Right lobe of liver (tissue), 4 donors: ENCODE results near the gene CARNS1.

Source experiments
- POLR2A ChIP-seq: fragments of 450-650 bp; IDR thresholded peaks from one replicate; pipeline ENCODE4 v1.6.1; 2017; ENCODE audit warnings: antibody characterized with exemption, mild to moderate bottlenecking
- TF ChIP-seq, protein P1 (sequence below), 4 donors: fragments of 200-600 bp in 3 of 4; fragments of 450-650 bp in 1 of 4; IDR thresholded peaks; one replicate each; pipeline versions ENCODE4 v1.5.1 to v1.8.0; 2016 to 2022; ENCODE audit warnings: antibody characterized with exemption in 4 of 4, mild to moderate bottlenecking in 2 of 4
- donor health status: DM: no; HTN: no; CAD: no.
- donor health status: DM: no; HTN: no; CAD: no.
- donor health status: DM: no; HTN: yes; CAD: no.

DNA sequence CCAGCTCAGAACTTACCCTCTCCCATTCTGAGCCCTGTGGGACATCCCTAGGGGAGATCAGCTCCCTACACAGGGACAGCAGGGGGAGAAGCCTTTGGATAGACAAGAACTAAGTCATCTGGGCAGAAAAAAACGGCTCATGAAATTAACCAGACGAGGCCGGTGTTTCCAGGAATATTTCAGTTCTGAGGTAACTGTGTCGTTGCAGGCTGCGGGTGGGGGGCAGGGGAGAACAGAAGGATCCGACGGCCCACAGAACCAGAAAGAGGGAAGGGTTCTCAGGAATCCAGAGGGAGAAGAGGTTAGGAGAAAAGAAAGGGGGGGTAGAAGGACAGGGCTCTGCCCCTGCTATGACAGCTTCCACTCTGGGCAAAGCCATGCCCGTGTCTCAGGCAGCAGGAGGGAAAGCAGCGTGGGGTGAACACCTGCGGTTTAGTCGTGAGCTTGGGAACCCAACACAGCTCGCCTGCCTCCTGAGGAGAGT lies 45.6 kb upstream of the CARNS1 start:
- TF ChIP-seq, protein P1, sequence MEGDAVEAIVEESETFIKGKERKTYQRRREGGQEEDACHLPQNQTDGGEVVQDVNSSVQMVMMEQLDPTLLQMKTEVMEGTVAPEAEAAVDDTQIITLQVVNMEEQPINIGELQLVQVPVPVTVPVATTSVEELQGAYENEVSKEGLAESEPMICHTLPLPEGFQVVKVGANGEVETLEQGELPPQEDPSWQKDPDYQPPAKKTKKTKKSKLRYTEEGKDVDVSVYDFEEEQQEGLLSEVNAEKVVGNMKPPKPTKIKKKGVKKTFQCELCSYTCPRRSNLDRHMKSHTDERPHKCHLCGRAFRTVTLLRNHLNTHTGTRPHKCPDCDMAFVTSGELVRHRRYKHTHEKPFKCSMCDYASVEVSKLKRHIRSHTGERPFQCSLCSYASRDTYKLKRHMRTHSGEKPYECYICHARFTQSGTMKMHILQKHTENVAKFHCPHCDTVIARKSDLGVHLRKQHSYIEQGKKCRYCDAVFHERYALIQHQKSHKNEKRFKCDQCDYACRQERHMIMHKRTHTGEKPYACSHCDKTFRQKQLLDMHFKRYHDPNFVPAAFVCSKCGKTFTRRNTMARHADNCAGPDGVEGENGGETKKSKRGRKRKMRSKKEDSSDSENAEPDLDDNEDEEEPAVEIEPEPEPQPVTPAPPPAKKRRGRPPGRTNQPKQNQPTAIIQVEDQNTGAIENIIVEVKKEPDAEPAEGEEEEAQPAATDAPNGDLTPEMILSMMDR (IDR thresholded peaks at IDR 0.05), result no peak
- TF ChIP-seq POLR2A, result no peak
